NCI-H187 treated with DMSO at 0.1 percent for 48 hours (cell line): ENCODE results near the gene C1orf159.

Experiments
- DNase-seq: peaks from one replicate; lab custom pipeline; 2025; lab: John Stamatoyannopoulos, UW

C1orf159 gene

DNA sequence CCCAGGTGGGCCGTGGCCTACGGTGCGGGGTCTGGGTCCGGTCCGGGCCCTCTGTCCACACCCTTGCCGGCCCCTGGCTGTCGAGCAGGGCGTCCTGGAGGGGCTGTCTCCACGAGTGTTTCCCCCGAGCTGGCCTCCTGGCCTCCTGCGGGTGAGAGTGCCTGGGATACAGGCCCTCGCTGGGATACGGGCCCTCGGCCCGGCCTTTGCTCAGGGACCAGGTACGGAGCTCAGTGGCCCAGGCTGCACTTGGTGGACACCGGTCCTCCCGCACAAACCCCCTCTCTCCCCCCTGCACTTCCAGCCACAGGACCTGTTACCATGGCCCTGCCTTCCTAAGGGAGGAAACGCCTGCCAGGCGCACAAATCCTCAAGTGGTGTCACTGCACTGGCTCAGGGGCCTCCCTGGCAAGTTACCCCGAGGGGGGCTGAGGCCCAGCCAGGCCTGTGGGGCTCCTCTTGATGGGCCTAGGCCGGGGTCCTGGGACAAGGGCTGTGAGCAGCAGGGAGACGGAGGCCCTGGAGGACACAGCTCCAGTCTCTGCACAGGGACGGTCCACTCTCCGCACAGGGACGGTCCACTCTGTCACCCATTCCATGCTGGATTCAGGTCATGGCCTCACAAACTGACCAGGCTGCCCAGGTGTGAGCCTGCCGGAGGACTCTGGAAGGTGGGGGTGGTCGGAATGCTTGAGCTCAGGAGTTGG is 23.6 kb downstream of the C1orf159 start:
- DNase-seq: no peak

DNA sequence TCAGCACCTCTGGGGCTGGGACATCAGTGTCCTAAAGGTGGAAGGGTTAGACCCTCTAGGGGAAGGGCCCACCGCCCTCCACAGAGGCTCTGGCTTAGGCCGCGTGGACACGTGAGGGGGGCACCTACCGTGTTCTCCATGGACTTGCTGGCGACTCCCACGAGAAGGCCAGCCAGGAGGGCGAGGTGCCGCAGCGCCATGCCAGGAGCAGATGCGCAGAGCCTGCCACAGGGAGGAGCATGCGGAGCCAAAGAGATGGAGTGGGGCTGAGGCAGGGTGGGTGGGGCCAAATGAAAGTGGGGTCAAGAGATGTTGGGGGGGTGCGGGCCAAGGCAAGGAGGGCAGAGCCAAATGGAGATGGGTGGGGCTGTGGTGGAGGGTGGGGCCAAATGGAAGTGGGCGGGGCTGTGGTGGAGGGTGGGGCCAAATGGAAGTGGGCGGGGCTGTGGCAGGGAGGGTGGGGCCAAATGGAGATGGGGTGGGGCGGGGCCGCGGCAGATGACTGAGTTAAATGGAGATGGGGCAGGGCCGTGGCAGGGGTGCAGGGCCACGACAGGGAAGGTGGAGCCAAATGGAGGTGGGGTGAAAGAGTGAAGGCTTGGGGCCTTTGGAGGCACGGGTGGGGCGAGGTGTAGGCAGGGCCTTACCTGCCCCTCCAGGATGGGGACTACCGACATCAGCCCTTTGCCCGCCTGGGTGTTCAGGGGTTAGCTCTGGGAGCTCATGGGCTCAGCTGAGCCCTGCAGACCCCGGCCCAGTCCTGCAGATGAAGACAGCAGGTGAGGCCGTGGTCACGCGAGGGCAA is 24.3 kb downstream of the C1orf159 start:
- no peak for DNase-seq

- no peak for DNase-seq
Observed at GRCh38 chr1:1090424-1091343, 25.2 kb downstream of the C1orf159 start.

DNA sequence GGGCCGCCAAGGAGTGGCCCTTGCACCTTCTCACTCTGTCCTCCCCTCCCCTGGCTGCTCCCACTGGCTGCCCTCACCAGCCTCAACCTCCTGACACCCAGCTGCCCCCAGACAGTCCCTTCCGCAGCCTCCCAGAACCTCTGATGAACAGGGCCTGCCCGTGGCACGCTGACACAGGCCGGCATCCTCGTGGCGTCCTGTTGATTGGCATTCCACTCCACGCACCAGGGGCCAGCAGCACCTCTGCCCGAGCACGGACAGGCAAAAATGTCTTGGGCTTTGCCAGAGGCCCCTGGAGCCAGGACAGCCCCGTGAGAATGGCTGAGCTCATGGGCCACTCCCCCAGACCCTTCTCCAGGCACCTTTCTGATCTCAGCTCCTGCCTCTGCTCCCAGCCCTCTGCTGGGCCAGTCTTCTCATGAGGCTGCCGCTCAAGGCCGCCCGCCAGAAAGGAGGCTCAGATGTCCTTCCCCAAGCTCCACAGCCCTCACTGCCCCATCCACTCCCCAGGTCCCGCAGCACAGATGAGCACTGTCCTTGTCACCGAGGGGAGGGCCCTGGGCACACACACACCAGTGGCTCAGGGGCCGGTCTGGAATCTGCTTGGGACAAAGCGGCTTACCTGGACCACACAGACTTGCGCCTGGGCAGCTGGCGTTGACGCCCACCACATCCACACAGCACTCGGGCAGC is 26.0 kb downstream of the C1orf159 start:
- no peak for DNase-seq

- DNase-seq: no peak
Observed at GRCh38 chr1:1088801-1089680, 26.8 kb downstream of the C1orf159 start.

DNA sequence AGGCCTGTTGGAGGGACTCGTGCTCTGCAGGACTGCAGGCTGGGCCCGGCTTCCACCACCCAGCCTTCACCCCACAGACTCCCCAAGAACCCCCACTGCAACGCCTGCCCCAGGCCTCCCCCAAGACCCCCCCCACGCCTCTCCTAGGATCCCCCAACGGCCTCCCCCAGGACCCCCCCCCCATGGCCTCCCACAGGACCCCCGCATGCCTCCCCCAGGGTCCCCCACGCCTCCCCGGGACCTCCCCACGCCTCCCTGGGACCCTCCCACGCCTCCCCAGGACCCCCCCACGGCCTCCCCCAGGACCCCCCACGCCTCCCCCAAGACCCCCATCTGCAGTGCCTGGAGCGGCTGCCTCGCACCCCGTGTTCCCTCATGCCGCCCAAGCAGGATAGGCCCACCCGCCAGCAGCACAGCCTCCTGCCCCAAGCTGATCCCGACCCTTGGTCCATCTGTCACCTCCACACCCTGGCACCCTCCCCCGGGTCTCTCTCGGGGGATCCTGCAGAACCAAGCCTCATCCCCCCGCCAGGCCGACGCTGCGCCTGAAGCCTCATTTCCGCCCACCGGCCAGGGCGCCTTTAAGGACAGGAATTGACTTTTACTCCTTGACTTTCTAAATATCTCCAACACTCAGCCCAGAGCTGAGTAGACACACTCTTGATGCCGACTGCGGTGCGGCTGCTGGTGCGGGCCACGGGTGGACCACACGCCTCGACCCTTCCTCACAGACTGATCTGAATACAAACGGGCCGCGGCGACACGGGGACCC is 27.7 kb downstream of the C1orf159 start:
- no peak for DNase-seq

DNA sequence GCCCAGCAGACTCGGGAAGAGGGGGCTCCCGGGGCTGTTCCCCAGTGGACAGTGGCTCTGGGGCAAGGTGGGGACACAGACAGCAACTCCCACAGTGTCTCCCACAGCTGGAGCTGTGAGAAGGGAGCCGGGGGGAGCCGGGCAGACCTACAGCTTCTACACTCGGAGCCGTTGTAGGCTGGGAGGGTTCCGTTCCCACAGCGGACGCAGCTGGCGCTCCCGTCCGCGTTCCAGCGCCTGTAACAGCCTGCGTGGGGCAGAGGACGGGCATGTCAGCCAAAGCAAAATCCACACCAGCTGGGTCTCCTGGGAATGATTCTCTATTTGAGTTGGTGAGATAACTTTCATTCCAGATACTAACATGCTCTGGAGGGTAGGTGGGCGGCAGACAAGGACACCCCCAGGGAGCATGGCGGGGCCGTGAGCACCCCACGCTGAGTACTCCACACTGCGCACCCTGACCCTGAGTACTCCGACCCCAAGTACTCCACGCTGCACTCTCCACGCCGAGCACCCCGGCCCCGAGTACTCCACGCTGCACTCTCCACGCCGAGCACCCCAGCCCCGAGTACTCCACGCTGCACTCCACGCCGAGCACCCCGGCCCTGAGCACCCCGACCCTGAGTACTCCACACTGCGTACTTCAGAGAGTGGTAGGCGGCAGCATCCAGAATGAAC is 28.4 kb downstream of the C1orf159 start:
- no peak for DNase-seq

DNA sequence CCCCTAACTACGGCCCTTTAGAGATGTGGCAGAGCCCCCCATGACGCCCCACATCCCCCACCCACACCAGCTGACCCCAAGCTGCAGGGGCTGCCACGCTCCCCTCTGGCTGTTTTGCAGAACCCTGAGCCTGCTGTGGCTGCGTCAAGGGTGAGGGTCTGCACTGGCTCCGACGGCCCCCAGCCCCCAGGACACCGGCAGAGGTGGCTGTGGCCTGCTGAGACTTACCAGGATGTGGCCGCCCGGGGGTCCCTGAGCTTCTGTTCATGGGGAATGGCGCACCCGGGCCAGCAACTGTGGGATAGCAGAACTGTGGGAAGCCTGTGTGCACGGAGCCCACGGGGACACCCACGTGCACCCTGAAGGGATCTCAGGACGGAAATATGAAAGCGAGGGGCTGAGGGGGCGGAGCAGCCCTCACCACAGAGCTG is 29.0 kb downstream of the C1orf159 start:
- no peak for DNase-seq

GRCh38 chr1:1085911-1086841 is 29.7 kb downstream of the C1orf159 start:
- no peak for DNase-seq

DNA sequence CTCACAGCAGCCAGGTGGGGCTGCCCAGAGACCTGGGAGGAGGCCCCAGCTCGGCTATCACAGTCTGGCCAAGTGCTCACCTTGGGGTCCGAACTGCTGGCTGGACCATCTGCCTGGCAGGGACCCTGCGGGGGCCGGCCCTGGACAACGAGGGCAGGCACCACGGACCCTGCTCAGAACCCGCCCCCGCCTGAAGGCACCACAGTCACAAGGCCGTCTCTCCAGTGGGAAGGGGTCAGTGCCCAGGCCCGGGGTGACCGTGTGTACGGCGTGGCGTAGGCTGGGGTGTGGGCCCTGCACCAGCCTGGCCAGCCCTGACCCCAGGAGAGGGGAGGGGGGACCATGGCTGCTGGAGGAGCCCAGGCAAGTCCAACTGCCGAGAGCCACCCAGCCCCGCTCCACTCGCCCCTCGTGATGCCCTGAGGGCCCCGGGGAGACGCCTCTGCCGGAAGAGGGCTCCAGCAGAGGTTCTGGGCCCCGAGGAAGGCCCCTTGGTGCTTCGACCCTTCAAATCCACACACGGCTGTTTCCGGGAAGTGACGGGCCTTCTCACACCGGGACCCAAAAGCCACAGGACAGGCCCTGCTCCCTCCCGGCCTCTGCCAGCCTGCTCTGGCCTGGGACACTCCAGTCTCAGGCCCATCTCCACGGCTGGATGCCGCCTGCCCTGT is 30.6 kb downstream of the C1orf159 start:
- no peak for DNase-seq

DNA sequence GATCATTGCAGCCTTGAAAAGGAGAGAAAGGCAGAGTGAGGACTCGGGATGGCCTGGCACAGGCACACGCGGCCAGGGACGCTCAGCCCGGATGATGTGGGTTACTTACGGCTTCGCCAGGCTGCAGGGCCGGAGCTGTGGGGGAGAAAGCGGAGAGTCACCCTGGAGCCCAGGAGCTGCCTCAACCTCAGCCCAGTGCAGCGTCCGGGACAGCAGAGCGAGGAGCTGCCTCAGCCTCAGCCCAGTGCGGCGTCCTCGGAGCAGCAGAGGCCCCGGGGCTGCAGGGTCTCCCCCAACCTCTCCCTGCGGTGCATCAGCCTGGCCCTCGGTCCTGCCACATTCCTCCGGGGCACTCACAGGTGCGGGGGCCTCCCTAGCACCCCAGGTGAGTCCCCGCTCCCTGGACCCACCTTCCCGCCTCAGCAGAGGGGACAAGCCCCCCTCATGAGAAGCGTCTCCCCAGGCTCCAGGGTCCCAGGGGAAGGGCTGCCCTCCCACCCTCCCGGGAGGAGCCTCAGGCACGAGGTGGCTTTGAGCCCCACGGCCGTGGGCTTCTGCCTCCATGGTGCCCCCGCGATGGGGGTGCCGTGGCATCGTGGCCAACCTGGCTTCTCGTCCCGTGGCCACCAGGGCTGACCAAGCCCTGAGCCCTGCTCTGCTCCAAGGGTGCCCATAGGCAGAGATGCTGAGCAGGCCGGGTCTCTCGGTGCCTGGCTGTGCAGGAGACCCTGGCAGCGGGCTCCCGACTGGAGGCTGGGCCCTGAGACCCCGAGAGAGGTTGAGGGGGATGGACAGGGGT is 31.3 kb downstream of the C1orf159 start:
- no peak for DNase-seq

- DNase-seq: no peak
Observed at GRCh38 chr1:1083416-1084371, 32.2 kb downstream of the C1orf159 start.

- no peak for DNase-seq
Observed at GRCh38 chr1:1082776-1083415, 33.0 kb downstream of the C1orf159 start.

DNA sequence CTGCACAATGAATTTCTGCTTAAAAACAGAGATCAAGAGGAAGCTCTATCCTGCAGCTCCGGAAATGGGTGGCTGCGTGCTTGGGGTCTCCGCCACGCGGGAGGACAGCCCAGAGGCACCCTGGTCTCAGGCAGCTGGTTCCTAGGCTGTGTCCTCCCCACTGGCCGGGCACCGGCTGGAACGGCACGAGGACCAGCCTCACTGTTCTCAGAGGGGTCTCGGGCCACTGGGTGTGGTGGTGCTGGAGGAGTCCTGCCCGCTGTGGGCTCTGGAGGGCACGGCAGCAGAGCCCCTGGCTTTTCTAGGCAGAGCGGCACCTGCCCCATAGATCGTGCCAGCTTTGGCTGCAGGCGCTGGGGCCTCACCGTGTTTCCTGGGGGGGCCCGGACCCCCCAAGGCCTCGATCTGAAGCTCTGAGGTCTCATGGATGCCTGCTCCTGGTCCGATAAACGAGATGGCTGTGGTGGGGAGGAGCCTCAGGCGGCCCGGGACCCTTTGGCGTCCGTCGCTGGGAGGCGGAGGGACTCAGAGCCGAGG is 33.6 kb downstream of the C1orf159 start:
- no peak for DNase-seq
